IMR-90 (cell line): Measurements from ENCODE around the gene ADPRHL1. TPM values are rescaled to one million over a fixed set of nuclear protein-coding genes. Genes with fewer than 3 reads are reported as not detected.
A peak's percentile ranks its signal among the peaks of the same experiment; 100 is the strongest.
"Not testable (repeated sequence)": the region's sequence is repeated elsewhere in the genome, so short reads cannot be mapped to it uniquely, and the experiment has no call there.

Experiments
- ATAC-seq: fragments of 200-7000 bp; cut with Tn5 transposase; 2 replicates; pipeline ENCODE4 v1.9.1; 2020; ENCODE audit warnings: low read depth, mild to moderate bottlenecking, moderate library complexity
- BruUV-seq: library from RNA; stranded (reverse); fragments of 400-500 nt; replicated peaks from 2 replicates; lab custom pipeline; 2021; lab: Mats Ljungman, UMichigan
- CTCF ChIA-PET: fragments of 300-600 bp; formaldehyde crosslinking; extraction: SDS; loops from one replicate; lab custom pipeline; 2021; ENCODE audit warnings: antibody characterized with exemption; lab: Yijun Ruan, JAX
- POLR2A ChIA-PET: fragments of 300-600 bp; sonication (Branson Sonifier 250); formaldehyde crosslinking; loops from one replicate; lab custom pipeline; 2022; ENCODE audit warnings: antibody characterized with exemption; ENCODE audit not compliant: unreplicated experiment; lab: Charles Lee
- DNase-seq: peaks from one replicate; pipeline ENCODE4 v3.0.0; 2013
- H2AFZ ChIP-seq: replicated peaks from 2 replicates; pipeline ENCODE3; 2013; ENCODE audit warnings: low read length, mild to moderate bottlenecking; ENCODE audit not compliant: poor library complexity
- H2AK5ac ChIP-seq: 2 replicates; pipeline ENCODE4 v1.6.1; 2013; ENCODE audit warnings: low read depth, low read length, inconsistent platforms
- H2AK9ac ChIP-seq: replicated peaks from 2 replicates; pipeline ENCODE3; 2013; ENCODE audit warnings: mild to moderate bottlenecking, low read depth, low read length, moderate library complexity; ENCODE audit not compliant: poor library complexity
- H2BK120ac ChIP-seq: 2 replicates; pipeline ENCODE4 v1.6.1; 2013; ENCODE audit warnings: low read depth, low read length, inconsistent platforms
- H2BK15ac ChIP-seq: 3 replicates; pipeline ENCODE4 v1.6.1; 2013; ENCODE audit warnings: low read depth, low read length, inconsistent platforms
- H2BK20ac ChIP-seq: 2 replicates; pipeline ENCODE4 v1.6.1; 2013; ENCODE audit warnings: low read depth, mild to moderate bottlenecking, inconsistent platforms, low read length, moderate library complexity
- H2BK5ac ChIP-seq: 2 replicates; pipeline ENCODE4 v1.6.1; 2013; ENCODE audit warnings: mild to moderate bottlenecking, low read depth, low read length, inconsistent platforms; ENCODE audit not compliant: poor library complexity, severe bottlenecking
- H3K14ac ChIP-seq: replicated peaks from 2 replicates; pipeline ENCODE4 v1.6.1; 2013; ENCODE audit warnings: low read depth, low read length, inconsistent platforms
- H3K18ac ChIP-seq: 2 replicates; pipeline ENCODE4 v1.6.1; 2013; ENCODE audit warnings: low read depth, low read length, control low read depth
- H3K23ac ChIP-seq: 2 replicates; pipeline ENCODE4 v1.6.1; 2013; ENCODE audit warnings: low read depth, low read length, inconsistent platforms
- H3K27ac ChIP-seq: 2 replicates; pipeline ENCODE4 v1.5.1; 2013; ENCODE audit warnings: mild to moderate bottlenecking, control low read depth, low read length; ENCODE audit not compliant: insufficient read depth
- H3K27me3 ChIP-seq: 2 replicates; pipeline ENCODE4 v1.6.1; 2013; ENCODE audit warnings: low read length; ENCODE audit not compliant: control insufficient read depth, insufficient read depth
- H3K36me3 ChIP-seq: 2 replicates; pipeline ENCODE4 v1.6.1; 2013; ENCODE audit warnings: low read length, mixed read lengths; ENCODE audit not compliant: control insufficient read depth, insufficient read depth
- H3K4ac ChIP-seq: 2 replicates; pipeline ENCODE4 v1.6.1; 2013; ENCODE audit warnings: low read depth, low read length, inconsistent platforms
- H3K4me1 ChIP-seq: 2 replicates; pipeline ENCODE4 v1.6.1; 2013; ENCODE audit warnings: low read length, mixed read lengths; ENCODE audit not compliant: control insufficient read depth, insufficient read depth
- H3K4me2 ChIP-seq: 2 replicates; pipeline ENCODE4 v1.6.1; 2013; ENCODE audit warnings: low read depth, mild to moderate bottlenecking, control low read depth, low read length, moderate library complexity
- H3K4me3 ChIP-seq: 2 replicates; pipeline ENCODE4 v1.5.1; 2013; ENCODE audit warnings: low read depth, mild to moderate bottlenecking, control low read depth, low read length, moderate library complexity; ENCODE audit not compliant: insufficient read depth
- H3K56ac ChIP-seq: 2 replicates; pipeline ENCODE4 v1.6.1; 2013; ENCODE audit warnings: low read length, inconsistent platforms; ENCODE audit not compliant: insufficient read depth; ENCODE audit errors: extremely low read depth
- H3K79me1 ChIP-seq, 2 experiments: 2 replicates each; pipeline ENCODE4 v1.6.1; 2013; ENCODE audit warnings: low read length in 2 of 2, inconsistent platforms in 1 of 2, low read depth in 1 of 2
- H3K9ac ChIP-seq: 2 replicates; pipeline ENCODE4 v1.6.1; 2013; ENCODE audit warnings: low read depth, low read length, control low read depth
- H3K9me1 ChIP-seq: 2 replicates; pipeline ENCODE4 v1.6.1; 2013; ENCODE audit warnings: low read length, inconsistent platforms; ENCODE audit not compliant: insufficient read depth
- H3K9me3 ChIP-seq: 2 replicates; pipeline ENCODE4 v1.6.1; 2013; ENCODE audit warnings: low read length; ENCODE audit not compliant: control insufficient read depth, insufficient read depth
- H4K20me1 ChIP-seq: 2 replicates; pipeline ENCODE4 v1.6.1; 2013; ENCODE audit warnings: low read length, inconsistent platforms; ENCODE audit not compliant: insufficient read depth
- H4K5ac ChIP-seq: 2 replicates; pipeline ENCODE4 v1.6.1; 2013; ENCODE audit warnings: mild to moderate bottlenecking, low read depth, low read length, control low read depth
- H4K8ac ChIP-seq, 2 experiments: 2 replicates each; pipeline ENCODE4 v1.6.1; 2013; ENCODE audit warnings: low read depth in 2 of 2, low read length in 2 of 2, control low read depth in 1 of 2, inconsistent platforms in 1 of 2
- H4K91ac ChIP-seq: 2 replicates; pipeline ENCODE4 v1.6.1; 2013; ENCODE audit warnings: low read depth, low read length, inconsistent platforms; ENCODE audit not compliant: insufficient read depth
- BHLHE40 ChIP-seq: fragments of 150-350 bp; IDR thresholded peaks from 2 replicates; pipeline ENCODE4 v1.6.1; 2016; ENCODE audit warnings: mild to moderate bottlenecking, low read depth, low read length
- FOS ChIP-seq: fragments of 150-350 bp; IDR thresholded peaks from 2 replicates; pipeline ENCODE4 v1.6.1; 2016; ENCODE audit warnings: low read depth, low read length
- MAZ ChIP-seq: IDR thresholded peaks from 2 replicates; pipeline ENCODE4 v1.6.1; 2012; ENCODE audit warnings: low read depth, mild to moderate bottlenecking, low read length, improper control_type of control experiment, moderate library complexity, borderline replicate concordance
- POLR2A ChIP-seq: IDR thresholded peaks from 2 replicates; pipeline ENCODE4 v1.6.1; 2012; ENCODE audit warnings: mild to moderate bottlenecking, low read depth, low read length
- RFX5 ChIP-seq: IDR thresholded peaks from 2 replicates; pipeline ENCODE4 v1.8.0; 2012; ENCODE audit warnings: low read depth, mild to moderate bottlenecking, low read length, moderate library complexity
- WGBS, 2 experiments: methylation state at CpG; one replicate each; pipeline versions ENCODE4 v1.1.5 to v1.1.7; 2013; ENCODE audit warnings: missing lambda C conversion rate in 2 of 2; ENCODE audit not compliant: insufficient read length in 1 of 2; ENCODE audit errors: extremely low coverage in 2 of 2; 5-methylcytosine and 5-hydroxymethylcytosine counted together
- dilution Hi-C: fragments of 300-500 bp; cut with HindIII; formaldehyde crosslinking; loops from one replicate; pipeline ENCODE4 v1.14.3; 2018; ENCODE audit warnings: low sequenced_read_pairs; ENCODE audit not compliant: unreplicated experiment
- in situ Hi-C: fragments of 300-500 bp; cut with MboI; formaldehyde crosslinking; loops from 3 replicates; pipeline ENCODE4 v1.14.3; 2019; ENCODE audit warnings: low sequenced_read_pairs, inconsistent platforms, mixed read lengths
- intact Hi-C: fragments of 100-400 bp; cut with micrococcal nuclease; formaldehyde crosslinking; loops from 2 replicates; pipeline ENCODE4 v1.10.0; 2022
- polyA plus RNA-seq, 3 experiments: library from polyadenylated mRNA; depleted of rRNA; stranded (reverse); fragments of >200 nt; gene quantifications; 2 replicates each; pipeline ENCODE4 v1.2.3, GENCODE V29; 2012; ENCODE audit warnings: low replicate concordance in 1 of 3
- total RNA-seq: library from RNA; depleted of rRNA; stranded (reverse); fragments of >200 nt; gene quantifications from 2 replicates; pipeline ENCODE4 v1.2.3, GENCODE V29; 2012
- TF ChIP-seq, protein P1 (sequence below): fragments of 150-350 bp; IDR thresholded peaks from 2 replicates; pipeline ENCODE4 v1.6.1; 2016; ENCODE audit warnings: low read depth, mild to moderate bottlenecking, low read length, moderate library complexity, borderline replicate concordance
- TF ChIP-seq, protein P2 (sequence below): fragments of 150-350 bp; IDR thresholded peaks from 2 replicates; pipeline ENCODE4 v1.6.1; 2017; ENCODE audit warnings: mild to moderate bottlenecking, antibody characterized with exemption, low read length, low read depth

ADPRHL1 gene
- total and polyA plus RNA-seq, 2 of the 4 experiments (the other 2 are of a cell fraction) = 0.36 to 0.67 TPM

DNA sequence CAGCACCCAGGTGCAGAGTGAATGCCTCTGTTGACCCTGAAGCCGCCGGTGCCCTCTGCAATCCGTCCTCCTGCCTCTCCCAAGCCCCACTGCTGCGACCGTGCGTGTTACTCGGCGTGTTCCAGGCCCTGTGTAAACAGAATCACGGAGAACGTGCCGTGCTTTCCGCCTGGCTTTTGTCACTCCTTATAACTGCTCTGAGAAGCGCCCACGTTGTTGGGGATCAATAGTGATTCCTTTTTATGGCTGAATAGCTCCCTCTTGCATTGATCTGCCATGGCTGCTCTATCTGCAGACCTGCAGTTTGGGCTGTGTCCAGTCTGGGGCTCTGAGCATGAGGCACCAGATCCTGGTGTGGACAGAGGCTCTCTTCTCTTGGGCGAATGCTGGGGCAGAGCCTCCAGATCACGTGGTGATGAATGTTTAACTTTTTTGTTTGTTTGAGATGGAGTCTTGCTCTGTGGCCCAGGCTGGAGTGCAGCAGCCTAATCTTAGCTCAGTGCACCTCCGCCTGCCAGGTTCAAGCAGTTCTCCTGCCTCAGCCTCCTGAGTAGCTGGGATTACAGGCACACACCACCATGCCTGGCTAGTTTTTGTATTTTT, 15.8 kb downstream of the ADPRHL1 start:
- H3K9me3 ChIP-seq = no peaks in the 10 kb centered on the region
- no peak overlapping the region for H3K23ac ChIP-seq
- in situ Hi-C loops (no loop called here), intact Hi-C loops (no loop called here), dilution Hi-C loops (no loop called here)
- no peaks in the 10 kb centered on the region for H3K9me1 ChIP-seq
- no peak overlapping the region for H3K56ac ChIP-seq
- H3K14ac ChIP-seq = no peak overlapping the region
- CTCF ChIA-PET = no interaction called here
- H3K4me1 ChIP-seq = peaks cover 2% of the 10 kb centered on the region; the same call in 1 of the 2 replicates
- H3K4me3 ChIP-seq = no peak overlapping the region
- no peaks in the 10 kb centered on the region for H3K79me1 ChIP-seq
- TF ChIP-seq POLR2A (no peak), FOS (no peak), RFX5 (no peak), BHLHE40 (no peak), MAZ (no peak)
- TF ChIP-seq, protein P1, sequence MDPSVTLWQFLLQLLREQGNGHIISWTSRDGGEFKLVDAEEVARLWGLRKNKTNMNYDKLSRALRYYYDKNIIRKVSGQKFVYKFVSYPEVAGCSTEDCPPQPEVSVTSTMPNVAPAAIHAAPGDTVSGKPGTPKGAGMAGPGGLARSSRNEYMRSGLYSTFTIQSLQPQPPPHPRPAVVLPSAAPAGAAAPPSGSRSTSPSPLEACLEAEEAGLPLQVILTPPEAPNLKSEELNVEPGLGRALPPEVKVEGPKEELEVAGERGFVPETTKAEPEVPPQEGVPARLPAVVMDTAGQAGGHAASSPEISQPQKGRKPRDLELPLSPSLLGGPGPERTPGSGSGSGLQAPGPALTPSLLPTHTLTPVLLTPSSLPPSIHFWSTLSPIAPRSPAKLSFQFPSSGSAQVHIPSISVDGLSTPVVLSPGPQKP = no peak
- TF ChIP-seq, protein P2, sequence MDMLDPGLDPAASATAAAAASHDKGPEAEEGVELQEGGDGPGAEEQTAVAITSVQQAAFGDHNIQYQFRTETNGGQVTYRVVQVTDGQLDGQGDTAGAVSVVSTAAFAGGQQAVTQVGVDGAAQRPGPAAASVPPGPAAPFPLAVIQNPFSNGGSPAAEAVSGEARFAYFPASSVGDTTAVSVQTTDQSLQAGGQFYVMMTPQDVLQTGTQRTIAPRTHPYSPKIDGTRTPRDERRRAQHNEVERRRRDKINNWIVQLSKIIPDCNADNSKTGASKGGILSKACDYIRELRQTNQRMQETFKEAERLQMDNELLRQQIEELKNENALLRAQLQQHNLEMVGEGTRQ = peak; percentile 37; the same call in 1 of the 2 replicates
- WGBS, 2 experiments = 75% methylated on average over 15 of the region's 17 CpGs; no CpG with 5 or more reads in 1 of the 2 experiments
- BruUV-seq = no TSS peak
- H2AFZ ChIP-seq = peak overlapping the region; percentile 68
- no peak overlapping the region for H4K91ac ChIP-seq
- H3K4me2 ChIP-seq = no peak overlapping the region
- no peak overlapping the region for H2AK9ac ChIP-seq
- ATAC-seq (peak; percentile 81), DNase-seq (peak; percentile 7)
- H3K27ac ChIP-seq = no peak overlapping the region
- no peak overlapping the region for H2BK15ac ChIP-seq
- POLR2A ChIA-PET = no interaction called here
- H3K27me3 ChIP-seq = no peaks in the 10 kb centered on the region
- no peak overlapping the region for H3K4ac ChIP-seq
- H2AK5ac ChIP-seq = no peak overlapping the region
- no peak overlapping the region for H2BK120ac ChIP-seq
- H4K20me1 ChIP-seq = no peaks in the 10 kb centered on the region
- no peak overlapping the region for H4K8ac ChIP-seq
- no peak overlapping the region for H4K5ac ChIP-seq
- H3K36me3 ChIP-seq = peaks cover 3% of the 10 kb centered on the region; the same call in 1 of the 2 replicates
- H3K9ac ChIP-seq = no peak overlapping the region
- no peak overlapping the region for H2BK20ac ChIP-seq
- H2BK5ac ChIP-seq = no peak overlapping the region
- H3K18ac ChIP-seq = no peak overlapping the region

DNA sequence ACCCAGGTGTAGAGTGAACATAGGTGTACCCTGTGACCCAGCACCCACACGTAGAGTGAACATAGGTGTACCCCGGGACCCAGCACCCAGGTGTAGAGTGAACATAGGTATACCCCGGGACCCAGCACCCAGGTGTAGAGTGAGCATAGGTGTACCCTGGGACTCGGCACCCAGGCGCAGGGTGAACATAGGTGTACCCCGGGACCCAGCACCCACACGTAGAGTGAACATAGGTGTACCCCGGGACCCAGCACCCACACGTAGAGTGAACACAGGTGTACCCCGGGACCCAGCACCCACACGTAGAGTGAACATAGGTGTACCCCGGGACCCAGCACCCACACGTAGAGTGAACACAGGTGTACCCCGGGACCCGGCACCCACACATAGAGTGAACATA, 16.4 kb downstream of the ADPRHL1 start:
- H2BK120ac ChIP-seq, H4K8ac ChIP-seq, H2AK9ac ChIP-seq, H3K4me1 ChIP-seq, H2BK20ac ChIP-seq, ATAC-seq, in situ Hi-C loops, H3K27ac ChIP-seq, H2BK15ac ChIP-seq, H3K36me3 ChIP-seq, POLR2A ChIA-PET, CTCF ChIA-PET, H3K4ac ChIP-seq, DNase-seq, H2AK5ac ChIP-seq, H3K4me2 ChIP-seq, H4K5ac ChIP-seq, H3K9me3 ChIP-seq, H3K27me3 ChIP-seq, H3K9ac ChIP-seq, H3K79me1 ChIP-seq, H3K18ac ChIP-seq, H2BK5ac ChIP-seq, intact Hi-C loops, H2AFZ ChIP-seq, H4K91ac ChIP-seq, BruUV-seq, dilution Hi-C loops, H3K14ac ChIP-seq, H3K4me3 ChIP-seq, H3K56ac ChIP-seq, H3K23ac ChIP-seq, H3K9me1 ChIP-seq, H4K20me1 ChIP-seq: not testable (repeated sequence)
- 100% methylated on average over 1 of the region's 15 CpGs; no CpG with 5 or more reads in 1 of the 2 experiments for WGBS, 2 experiments
